Large intestine (tissue), 3 donors: ENCODE measurements around the gene ERF. TPM values are rescaled to one million over a fixed set of nuclear protein-coding genes. Genes with fewer than 3 reads are reported as not detected.

Source experiments
- DNase-seq, 2 donors: peaks; one replicate each; pipeline versions ENCODE4 v3.0.0 to v3.0.0-alpha.2; 2013
- H3K27ac ChIP-seq: one replicate; pipeline ENCODE4 v1.5.1; 2013; ENCODE audit warnings: low read length
- H3K27me3 ChIP-seq: 2 replicates; pipeline ENCODE4 v1.6.1; 2013; ENCODE audit warnings: low read length; ENCODE audit not compliant: control insufficient read depth, insufficient read depth
- H3K36me3 ChIP-seq: 2 replicates; pipeline ENCODE4 v1.6.1; 2013; ENCODE audit warnings: low read length; ENCODE audit not compliant: control insufficient read depth, insufficient read depth
- H3K4me1 ChIP-seq: one replicate; pipeline ENCODE4 v1.6.1; 2013; ENCODE audit warnings: low read length; ENCODE audit not compliant: control insufficient read depth, insufficient read depth
- H3K4me3 ChIP-seq: one replicate; pipeline ENCODE4 v1.5.1; 2013; ENCODE audit warnings: low read length
- H3K9me3 ChIP-seq: one replicate; pipeline ENCODE4 v1.6.1; 2013; ENCODE audit warnings: mild to moderate bottlenecking, low read depth, low read length, moderate library complexity; ENCODE audit not compliant: control insufficient read depth
- WGBS: methylation state at CpG from one replicate; pipeline ENCODE4 v1.1.5; 2013; ENCODE audit warnings: low lambda C conversion rate; ENCODE audit not compliant: insufficient coverage; 5-methylcytosine and 5-hydroxymethylcytosine counted together
- polyA plus RNA-seq: library from polyadenylated mRNA; unstranded; fragments of 120-200 nt; gene quantifications from one replicate; pipeline ENCODE4 v1.2.1, GENCODE V29; 2013

The ERF gene
- polyA plus RNA-seq, 1 donor, result 70.3 TPM

DNA sequence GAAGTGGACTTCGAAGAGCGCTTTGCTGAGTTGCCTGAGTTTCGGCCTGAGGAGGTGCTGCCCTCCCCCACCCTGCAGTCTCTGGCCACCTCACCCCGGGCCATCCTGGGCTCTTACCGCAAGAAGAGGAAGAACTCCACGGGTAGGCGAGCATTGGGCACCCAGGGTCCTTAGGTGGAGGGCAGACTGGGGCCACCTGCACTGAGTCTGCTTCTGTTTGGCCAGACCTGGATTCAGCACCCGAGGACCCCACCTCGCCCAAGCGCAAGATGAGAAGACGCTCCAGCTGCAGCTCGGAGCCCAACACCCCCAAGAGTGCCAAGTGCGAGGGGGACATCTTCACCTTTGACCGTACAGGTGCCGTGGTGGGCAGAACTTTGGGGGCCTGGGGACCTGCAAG, 39.0 kb upstream of the ERF start:
- no CpG with 5 or more reads among the region's 15 CpGs for WGBS
- Histone ChIP-seq H3K27ac (no peak overlapping the region), H3K9me3 (peaks cover 3% of the 10 kb centered on the region), H3K36me3 (peaks cover 69% of the 10 kb centered on the region), H3K27me3 (no peaks in the 10 kb centered on the region), H3K4me1 (peaks cover 25% of the 10 kb centered on the region), H3K4me3 (no peak overlapping the region)
- DNase-seq, result no peak

DNA sequence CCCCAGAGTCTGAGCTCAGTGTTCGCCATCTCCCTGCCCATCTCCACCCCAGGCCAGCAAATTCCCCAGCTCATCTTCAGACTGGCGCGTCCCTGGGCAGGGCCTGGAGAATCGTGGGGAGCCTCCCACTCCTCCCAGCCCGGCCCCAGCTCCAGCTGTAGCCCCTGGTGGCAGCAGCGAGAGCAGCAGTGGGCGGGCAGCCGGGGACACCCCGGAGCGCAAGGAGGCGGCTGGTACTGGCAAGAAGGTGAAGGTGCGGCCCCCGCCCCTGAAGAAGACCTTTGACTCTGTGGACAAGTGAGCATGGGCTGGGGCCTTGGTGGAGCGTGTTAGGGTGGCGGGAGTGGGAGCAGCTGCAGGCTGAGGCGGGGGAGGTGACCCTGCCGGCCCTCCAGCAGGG, 38.6 kb upstream of the ERF start:
- Histone ChIP-seq H3K27ac (no peak overlapping the region), H3K4me3 (no peak overlapping the region), H3K27me3 (no peaks in the 10 kb centered on the region), H3K36me3 (peaks cover 73% of the 10 kb centered on the region), H3K4me1 (peaks cover 25% of the 10 kb centered on the region), H3K9me3 (peaks cover 3% of the 10 kb centered on the region)
- DNase-seq, result peak in 1 of 2 donors; percentile 39
- no CpG with 5 or more reads among the region's 17 CpGs for WGBS

DNA sequence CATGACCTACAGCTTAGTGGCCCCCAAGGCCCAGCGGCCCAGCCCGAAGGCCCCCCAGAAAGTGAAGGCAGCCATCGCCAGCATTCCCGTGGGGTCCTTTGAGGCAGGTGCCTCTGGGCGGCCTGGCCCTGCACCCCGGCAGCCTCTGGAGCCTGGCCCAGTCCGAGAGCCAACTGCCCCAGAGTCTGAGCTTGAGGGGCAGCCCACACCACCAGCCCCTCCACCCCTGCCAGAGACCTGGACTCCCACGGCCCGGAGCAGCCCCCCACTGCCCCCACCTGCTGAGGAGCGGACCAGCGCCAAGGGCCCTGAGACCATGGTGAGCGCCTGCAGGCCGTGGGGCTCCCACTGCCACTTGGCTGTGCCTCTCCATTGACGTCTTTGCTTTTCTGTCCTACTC, 38.0 kb upstream of the ERF start:
- Histone ChIP-seq H3K4me3 (no peak overlapping the region), H3K4me1 (peaks cover 25% of the 10 kb centered on the region), H3K9me3 (peaks cover 3% of the 10 kb centered on the region), H3K27ac (no peak overlapping the region), H3K27me3 (no peaks in the 10 kb centered on the region), H3K36me3 (peaks cover 78% of the 10 kb centered on the region)
- 80% methylated on average over 1 of the region's 14 CpGs for WGBS
- no peak for DNase-seq

DNA sequence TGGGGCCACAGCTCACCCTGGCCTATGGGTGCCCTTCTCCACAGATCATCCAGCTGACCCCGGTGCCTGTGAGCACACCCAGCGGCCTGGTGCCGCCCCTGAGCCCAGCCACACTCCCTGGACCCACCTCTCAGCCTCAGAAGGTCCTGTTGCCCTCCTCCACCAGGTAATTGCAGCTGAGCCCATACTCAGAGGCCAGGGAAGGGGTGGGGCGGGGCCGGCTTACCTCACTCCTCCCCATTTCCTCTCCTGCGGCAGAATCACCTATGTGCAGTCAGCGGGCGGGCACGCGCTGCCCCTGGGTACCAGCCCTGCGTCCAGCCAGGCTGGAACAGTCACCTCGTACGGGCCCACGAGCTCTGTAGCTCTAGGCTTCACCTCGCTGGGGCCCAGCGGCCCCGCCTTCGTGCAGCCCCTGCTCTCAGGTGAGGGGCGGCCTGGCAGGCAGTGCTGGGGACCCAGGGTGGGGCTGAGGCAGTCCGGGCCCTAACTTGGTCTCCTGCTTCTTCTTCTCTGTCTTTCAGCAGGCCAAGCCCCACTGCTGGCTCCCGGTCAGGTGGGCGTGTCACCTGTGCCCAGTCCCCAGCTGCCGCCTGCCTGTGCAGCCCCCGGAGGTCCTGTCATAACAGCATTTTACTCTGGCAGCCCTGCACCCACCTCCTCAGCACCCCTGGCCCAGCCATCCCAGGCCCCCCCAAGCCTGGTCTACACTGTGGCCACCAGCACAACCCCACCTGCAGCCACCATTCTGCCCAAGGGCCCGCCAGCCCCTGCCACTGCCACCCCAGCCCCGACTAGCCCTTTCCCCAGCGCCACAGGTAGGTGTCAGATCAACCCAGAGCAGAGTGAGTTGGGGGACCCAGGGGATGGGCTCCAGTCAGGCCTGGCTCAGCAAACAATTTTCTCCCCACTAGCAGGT, 37.4 kb upstream of the ERF start:
- peaks cover 25% of the 10 kb centered on the region for H3K4me1 ChIP-seq
- no CpG with 5 or more reads among the region's 27 CpGs for WGBS
- H3K9me3 ChIP-seq, result peaks cover 3% of the 10 kb centered on the region
- no peaks in the 10 kb centered on the region for H3K27me3 ChIP-seq
- peak; percentile 77 to 87 for DNase-seq
- H3K4me3 ChIP-seq, result no peak overlapping the region
- H3K36me3 ChIP-seq, result peaks cover 85% of the 10 kb centered on the region
- peak overlapping the region; percentile 45 for H3K27ac ChIP-seq

GRCh38 chr19:42291435-42291810, 36.5 kb upstream of the ERF start:
- Histone ChIP-seq H3K9me3 (peaks cover 3% of the 10 kb centered on the region), H3K4me1 (peaks cover 25% of the 10 kb centered on the region), H3K27ac (peak overlapping the region; percentile 45), H3K27me3 (no peaks in the 10 kb centered on the region), H3K4me3 (no peak overlapping the region), H3K36me3 (peaks cover 89% of the 10 kb centered on the region)
- no CpG with 5 or more reads among the region's 9 CpGs for WGBS
- peak in 1 of 2 donors; percentile 50 for DNase-seq

- no peak for DNase-seq
- H3K4me1 ChIP-seq, result peaks cover 31% of the 10 kb centered on the region
- no CpG with 5 or more reads among the region's 31 CpGs for WGBS
- H3K4me3 ChIP-seq, result no peak overlapping the region
- no peak overlapping the region for H3K27ac ChIP-seq
- peaks cover 89% of the 10 kb centered on the region for H3K36me3 ChIP-seq
- peaks cover 3% of the 10 kb centered on the region for H3K9me3 ChIP-seq
- H3K27me3 ChIP-seq, result no peaks in the 10 kb centered on the region
Observed at GRCh38 chr19:42290523-42291434, 35.9 kb upstream of the ERF start.

DNA sequence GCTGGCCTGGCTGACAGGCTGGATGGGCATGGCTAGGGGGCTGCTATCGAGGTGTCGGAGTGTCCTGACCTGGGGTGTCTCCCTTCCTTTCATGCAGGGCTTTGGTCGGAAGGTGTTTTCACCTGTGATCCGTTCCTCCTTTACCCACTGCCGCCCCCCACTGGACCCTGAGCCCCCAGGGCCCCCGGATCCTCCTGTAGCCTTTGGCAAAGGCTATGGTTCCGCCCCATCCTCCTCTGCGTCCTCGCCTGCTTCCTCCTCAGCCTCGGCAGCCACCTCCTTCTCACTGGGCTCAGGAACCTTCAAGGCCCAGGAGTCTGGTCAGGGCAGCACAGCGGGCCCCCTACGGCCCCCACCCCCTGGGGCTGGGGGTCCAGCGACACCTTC, 35.2 kb upstream of the ERF start:
- Histone ChIP-seq H3K27ac (no peak overlapping the region), H3K4me3 (no peak overlapping the region), H3K27me3 (no peaks in the 10 kb centered on the region), H3K4me1 (peaks cover 37% of the 10 kb centered on the region), H3K36me3 (peaks cover 82% of the 10 kb centered on the region), H3K9me3 (peaks cover 3% of the 10 kb centered on the region)
- DNase-seq, result no peak
- no CpG with 5 or more reads among the region's 13 CpGs for WGBS

DNA sequence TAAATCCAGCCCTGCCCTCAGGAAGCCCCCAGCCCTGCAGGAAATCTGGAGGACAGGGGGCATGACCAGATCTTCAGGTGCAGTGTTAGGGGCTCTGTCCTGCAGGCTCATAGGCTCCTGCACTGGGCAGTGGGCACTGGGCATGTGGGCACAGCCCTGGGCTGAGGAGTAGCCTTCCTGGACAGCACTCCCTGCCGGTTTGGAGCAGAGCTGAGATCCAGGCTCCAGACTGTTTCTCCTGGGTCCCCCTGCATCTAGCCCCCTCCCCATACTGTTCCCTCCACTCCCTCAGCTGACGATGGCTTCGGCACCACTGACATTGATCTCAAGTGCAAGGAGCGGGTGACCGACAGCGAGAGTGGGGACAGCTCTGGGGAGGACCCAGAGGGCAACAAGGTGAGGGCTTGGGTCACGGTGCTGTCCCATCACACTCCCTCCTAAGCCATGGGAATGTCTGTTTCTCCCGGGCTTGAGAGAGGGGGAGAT, 34.7 kb upstream of the ERF start:
- no peak overlapping the region for H3K4me3 ChIP-seq
- H3K9me3 ChIP-seq, result peaks cover 3% of the 10 kb centered on the region
- H3K4me1 ChIP-seq, result peaks cover 43% of the 10 kb centered on the region
- WGBS, result no CpG with 5 or more reads among the region's 8 CpGs
- H3K27ac ChIP-seq, result no peak overlapping the region
- H3K27me3 ChIP-seq, result no peaks in the 10 kb centered on the region
- no peak for DNase-seq
- H3K36me3 ChIP-seq, result peaks cover 78% of the 10 kb centered on the region

DNA sequence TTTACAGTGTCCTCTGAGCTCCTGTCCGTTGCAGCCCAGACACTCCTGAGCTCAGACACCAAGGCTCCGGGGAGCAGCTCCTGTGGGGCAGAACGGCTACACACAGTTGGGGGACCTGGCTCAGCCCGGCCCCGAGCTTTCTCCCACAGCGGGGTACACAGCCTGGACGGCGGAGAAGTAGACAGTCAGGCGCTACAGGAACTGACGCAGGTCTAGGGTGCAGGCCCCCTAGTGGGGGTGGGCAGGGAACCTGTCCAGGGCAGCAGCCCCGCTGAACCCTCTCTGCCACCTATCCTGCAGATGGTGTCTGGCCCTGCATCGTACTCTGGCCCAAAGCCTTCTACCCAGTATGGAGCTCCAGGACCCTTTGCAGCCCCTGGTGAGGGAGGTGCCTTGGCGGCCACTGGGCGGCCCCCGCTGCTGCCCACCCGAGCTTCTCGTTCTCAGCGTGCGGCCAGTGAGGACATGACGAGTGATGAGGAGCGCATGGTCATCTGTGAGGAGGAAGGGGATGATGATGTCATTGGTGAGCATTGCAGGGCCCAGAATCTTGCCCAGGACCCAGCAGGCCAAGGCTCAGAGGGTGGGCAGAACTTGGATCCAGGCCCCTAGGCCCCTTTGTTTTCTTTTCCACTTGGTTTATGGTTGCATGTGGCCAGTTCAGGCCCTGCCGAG, 34.1 kb upstream of the ERF start:
- no peak overlapping the region for H3K4me3 ChIP-seq
- peaks cover 43% of the 10 kb centered on the region for H3K4me1 ChIP-seq
- 90% methylated on average over 4 of the region's 22 CpGs for WGBS
- peaks cover 72% of the 10 kb centered on the region for H3K36me3 ChIP-seq
- peaks cover 3% of the 10 kb centered on the region for H3K9me3 ChIP-seq
- no peak overlapping the region for H3K27ac ChIP-seq
- H3K27me3 ChIP-seq, result no peaks in the 10 kb centered on the region
- no peak for DNase-seq

DNA sequence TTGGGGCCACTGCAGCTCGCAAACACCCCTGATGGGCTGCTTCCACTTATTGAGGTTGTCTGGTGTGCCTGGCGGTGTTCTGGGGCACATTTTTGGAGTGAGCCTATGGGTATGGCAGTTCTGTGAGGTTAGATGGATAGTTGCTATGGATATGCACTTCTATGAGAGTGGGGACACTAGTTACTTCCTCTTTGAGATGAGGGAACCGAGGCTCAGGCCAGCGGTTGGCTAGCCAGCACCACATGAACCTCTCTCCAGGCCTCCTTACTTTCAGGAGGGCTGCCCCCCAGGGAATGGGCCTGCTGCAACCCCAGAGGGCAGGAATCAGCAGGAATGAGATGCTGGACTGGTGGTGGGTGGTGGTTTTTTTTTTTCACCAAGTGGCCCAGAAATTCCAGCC, 33.5 kb upstream of the ERF start:
- WGBS, result no CpG with 5 or more reads among the region's 4 CpGs
- no peak for DNase-seq
- no peak overlapping the region for H3K4me3 ChIP-seq
- peaks cover 43% of the 10 kb centered on the region for H3K4me1 ChIP-seq
- no peaks in the 10 kb centered on the region for H3K27me3 ChIP-seq
- H3K9me3 ChIP-seq, result no peaks in the 10 kb centered on the region
- H3K36me3 ChIP-seq, result peaks cover 66% of the 10 kb centered on the region
- H3K27ac ChIP-seq, result no peak overlapping the region
